ENCODE measurements around the gene IRAK1.
A peak's percentile ranks its signal among the peaks of the same experiment; 100 is the strongest.

Gene IRAK1

DNA sequence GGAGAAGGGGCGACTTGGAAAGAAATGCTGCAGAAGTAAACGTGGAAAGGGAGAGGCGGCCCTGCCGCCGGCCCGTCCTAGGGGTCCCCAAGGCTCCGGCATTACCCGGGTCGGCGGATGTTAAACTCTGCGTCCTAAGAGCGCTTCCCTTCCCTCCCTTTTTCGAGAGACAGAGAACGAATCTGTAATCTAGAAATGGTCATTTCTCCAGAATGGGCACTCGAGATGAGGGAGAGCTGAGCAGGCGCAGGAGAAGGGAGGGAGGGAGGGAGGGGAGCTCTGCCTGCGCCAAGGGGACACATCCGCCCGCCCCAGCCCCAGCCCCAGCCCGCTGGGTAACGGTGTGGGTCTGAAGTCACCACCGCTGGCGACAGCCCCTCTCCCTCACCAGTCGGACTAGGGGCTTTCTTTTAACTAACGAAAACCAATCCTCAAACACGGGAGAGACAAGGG lies 49.8 kb downstream of the IRAK1 start:
- DNase-seq = no peak

DNA sequence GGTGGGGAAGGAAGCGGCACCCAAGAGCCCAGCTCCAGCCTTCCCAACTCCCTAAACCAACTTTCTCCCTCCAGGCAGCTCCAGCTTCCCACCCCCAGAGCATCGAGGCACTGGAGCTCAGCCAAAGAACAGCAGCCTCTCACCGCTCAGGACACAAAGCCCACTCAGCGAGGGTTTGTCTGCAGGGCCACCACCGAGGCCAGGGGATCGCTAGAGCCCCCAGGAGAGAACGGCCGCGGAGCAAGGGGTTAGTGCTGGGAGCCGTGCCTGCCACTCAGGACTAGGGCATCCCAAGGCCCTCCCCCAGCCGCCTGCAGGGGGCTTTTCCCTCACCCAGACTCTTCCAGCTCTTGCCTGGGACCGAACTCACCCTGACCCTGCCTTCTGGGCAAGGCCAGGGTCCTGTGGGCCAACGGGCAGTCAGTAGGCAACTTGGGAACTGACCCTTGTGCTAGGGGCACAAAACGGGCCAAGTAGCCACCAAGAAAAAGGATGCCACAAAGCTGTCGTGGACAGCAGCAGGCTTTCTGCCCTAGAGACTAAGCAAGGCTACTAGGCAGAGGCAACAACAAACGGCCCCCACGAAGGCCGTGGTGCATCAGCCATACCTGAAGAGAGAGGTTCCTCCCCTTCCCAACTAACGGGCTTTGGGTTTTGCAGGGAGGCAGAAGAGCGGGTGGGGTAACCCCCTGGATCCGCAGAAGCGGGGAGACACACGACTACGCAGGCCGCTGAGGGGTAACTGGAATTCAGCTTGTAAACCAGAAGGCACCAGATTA lies 50.4 kb downstream of the IRAK1 start:
- DNase-seq = no peak

DNA sequence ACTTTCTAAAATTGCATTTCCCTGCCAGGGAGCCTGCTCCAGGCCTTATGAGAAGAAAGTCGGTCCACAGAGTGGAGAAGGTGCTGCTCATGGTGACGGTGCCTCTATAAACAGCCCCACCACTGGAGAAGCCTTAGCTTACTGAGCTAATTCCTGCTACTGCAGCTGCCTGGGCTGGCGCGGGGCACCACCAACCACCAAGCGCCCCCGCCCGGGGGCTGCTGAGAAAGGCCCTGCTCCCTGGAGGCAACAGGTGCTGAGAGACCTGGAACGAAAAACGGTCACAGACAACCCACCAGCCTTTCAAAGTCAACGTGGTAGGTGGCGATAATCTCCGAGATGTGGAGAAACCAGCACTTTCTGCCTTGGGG lies 51.0 kb downstream of the IRAK1 start:
- no peak for DNase-seq

DNA sequence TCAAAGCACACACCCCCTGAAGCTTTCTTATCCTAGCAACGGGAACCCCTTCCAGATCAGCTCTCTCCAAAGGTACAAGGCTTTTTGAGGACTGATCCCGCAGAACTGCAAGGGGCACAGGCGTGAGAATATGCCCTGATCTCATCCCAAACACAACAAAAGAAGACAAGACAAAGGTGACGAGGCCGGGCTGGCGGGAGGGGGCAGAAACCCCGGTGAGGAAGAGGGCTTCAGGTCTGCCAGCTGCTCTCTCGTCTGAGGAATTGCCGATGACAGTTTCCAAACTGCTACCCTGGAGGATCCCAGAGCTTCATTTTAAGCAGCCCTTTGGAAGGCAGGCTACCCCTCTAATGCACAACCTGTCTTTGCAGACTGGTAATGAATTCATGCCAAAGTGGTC lies 51.4 kb downstream of the IRAK1 start:
- DNase-seq = no peak

DNA sequence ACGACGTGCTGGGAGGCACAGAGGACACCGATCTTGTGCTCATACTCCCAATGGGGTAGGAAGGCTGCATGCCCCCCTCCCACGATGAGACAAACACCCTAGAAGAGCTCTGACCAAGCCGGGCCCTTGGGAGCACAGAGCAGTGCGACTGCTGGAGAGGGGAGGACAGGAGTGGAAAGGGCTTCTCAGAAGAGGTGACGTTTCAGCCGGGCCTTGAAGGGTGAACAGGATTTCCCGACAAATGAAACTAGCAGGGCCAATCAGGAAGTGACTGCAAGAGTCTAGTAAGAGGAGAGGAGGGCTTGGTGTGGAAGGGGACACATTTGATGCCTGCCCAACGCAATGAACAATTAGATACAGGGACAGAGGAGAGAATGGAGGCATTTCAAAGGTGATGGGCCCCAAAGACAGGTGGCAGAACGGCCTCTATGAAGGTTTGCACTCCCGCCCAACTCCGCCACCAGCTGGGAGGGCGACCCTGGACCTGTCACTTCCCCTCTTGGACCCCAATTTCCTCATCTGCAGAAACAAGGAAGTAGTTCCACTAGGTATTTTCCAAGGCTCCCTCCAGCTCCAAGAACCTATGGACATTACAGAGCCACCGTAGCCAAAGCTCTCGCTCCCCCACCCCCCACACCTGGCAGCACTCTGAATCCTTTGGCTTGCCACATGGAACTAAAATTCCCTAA lies 52.0 kb downstream of the IRAK1 start:
- DNase-seq = peak; percentile 15 to 18

DNA sequence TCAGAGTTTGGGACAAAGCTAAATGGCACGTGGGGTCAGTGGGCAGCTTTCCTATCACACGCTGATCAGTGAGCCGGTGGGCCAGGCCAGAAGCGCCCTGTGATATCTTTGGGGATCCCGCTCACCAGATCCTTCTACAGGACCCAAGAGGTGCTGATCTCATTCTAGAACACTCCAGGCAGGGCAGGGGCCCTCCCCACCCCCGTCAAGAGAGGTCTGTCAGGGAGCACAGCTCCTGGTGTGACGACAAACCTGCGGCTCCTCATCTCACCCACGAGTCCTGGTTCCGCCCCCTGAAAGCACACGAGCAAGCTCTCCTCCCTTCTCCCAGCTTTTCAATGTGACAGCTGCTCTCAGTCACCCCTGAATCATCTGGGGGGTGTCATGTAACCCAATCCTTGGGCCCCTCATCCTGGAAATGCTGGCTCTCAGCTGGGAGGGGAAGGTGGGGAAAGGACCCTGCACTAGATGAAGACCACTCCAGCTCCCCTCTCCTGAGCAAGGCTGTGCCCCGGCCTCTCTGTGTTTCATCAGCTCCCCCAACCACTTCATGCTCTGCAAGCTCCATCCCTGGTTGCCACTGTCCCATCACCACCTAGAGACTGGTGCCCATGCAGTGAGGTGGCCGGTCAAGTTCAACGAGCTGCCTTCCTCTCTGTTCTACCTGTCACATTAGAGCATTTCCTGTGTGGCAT lies 52.7 kb downstream of the IRAK1 start:
- DNase-seq = no peak

DNA sequence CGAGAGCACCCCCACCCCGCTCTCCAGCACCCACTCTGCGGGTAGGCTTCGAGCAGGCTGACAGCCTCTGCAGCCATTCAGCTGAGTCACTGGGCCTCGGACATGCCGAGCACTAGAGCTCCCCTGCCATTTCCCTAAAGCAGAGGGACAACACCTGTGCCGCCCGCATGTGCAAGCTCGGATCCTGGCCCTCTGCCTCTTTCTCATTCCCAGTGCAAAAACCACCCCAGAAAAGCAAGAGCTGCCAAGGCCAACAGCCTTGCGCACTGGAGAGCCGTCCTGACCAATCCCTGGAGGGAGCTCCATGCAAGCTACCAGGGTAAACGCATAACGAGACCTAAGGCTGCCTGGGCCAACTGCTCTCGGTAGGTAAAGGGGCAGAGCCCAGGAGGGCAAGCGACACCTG lies 53.4 kb downstream of the IRAK1 start:
- DNase-seq = no peak

DNA sequence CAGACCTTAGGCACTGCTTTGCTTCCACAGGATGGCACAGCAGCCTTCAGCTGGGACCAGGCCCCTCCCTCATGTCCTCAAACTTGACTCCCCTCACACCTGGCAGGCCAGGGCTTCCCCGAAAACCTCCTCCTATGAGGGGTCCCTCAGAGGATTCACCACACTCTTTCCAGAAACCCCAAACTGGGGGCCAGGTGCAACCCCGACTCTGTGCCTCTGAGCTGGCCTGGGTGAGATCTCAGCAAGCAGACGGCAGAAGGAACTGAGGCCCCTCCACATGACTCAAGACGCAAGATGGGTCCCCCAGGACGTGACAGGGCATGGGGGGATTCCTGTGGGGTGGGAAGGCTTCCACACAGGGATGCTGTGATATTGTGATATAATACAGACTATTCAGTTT lies 54.3 kb downstream of the IRAK1 start:
- no peak for DNase-seq

DNA sequence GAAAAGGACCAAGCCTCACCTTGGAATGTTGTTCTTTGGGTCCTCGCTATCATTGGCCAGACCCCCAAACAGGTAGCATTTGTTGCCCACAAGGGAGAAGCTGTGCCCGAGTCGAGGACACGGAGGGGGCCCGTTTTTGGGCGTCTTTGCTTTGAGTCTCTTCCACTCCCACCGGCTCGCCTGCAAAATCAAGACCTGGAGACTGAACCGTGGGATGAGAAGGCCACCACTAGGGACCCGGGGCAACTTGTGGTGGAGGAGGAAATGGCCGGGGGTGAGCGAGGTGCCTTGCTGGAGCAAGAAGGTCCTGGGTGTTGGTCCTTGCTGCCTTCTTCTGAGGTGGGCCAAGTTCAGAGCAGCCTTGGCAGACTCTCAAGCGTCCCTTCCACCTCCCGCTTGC lies 55.6 kb downstream of the IRAK1 start:
- no peak for DNase-seq

DNA sequence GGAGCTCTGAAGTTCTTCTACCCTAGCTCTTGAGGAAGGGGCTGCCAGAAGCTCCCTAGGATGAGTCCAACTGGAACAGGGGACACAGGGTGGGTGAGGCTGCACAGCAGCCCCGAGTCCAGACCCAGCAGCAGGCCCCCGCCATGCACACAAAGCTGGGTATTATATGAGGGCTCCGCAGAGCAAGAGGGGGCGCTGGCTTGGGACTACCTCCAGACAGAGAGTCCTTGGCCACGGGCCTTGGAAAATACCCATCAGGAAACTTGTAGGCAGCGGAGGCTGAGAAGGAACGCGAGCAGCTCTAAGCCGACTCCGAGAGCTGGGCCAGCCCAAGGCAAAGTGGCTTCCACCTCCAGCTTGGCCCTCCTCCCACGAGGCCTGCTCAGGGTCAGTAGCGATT lies 56.2 kb downstream of the IRAK1 start:
- no peak for DNase-seq

DNA sequence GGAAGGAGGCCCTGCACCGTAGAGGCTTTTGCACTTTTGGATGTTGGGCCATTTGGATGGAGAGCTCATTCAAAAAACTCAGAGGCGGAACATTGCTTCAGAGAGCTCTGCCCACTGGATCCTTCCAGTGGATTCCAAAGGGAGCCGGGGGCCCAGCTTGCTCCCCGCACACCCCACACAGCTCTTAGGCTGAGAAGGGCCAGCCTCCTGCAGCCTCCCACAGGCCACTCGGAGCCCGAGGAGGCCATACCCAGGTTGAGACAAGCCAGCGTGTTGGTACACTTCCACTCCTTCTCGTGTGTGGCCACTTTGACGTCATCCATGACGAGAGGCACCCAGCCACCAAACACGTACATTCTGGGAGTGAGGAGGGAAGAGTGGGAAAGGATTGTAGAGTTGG lies 58.4 kb downstream of the IRAK1 start:
- DNase-seq = no peak

DNA sequence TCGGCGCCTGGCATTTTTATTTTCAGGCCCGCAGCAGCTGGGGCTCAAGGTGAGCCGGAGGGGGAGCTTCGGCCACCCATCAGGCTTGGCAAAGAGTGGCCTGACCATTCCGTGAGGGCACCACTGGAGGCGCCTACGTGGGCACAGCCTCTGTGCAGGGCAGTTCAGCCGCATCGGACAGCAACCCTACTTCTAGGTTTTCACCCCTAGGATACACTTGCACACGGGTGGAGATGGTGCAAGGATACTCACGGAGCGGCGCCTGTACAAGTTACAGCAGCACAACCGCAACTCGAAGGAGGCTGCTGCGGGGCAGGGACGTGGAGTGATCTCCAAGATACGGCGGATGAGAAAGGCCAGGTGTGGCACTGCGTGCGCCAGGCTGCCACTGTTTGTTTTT lies 58.9 kb downstream of the IRAK1 start:
- DNase-seq = no peak
